Hepatocyte (in vitro differentiated cells): ENCODE measurements around the gene SERAC1. TPM values are rescaled to one million over a fixed set of nuclear protein-coding genes. Genes with fewer than 3 reads are reported as not detected.

Experiments
- DNase-seq: peaks from one replicate; pipeline ENCODE4 v3.0.0-alpha.2; 2016; ENCODE audit warnings: low spot score
- H2AFZ ChIP-seq: fragments of 200-600 bp; sonication (generic); 2 replicates; pipeline ENCODE4 v1.6.0; 2016; ENCODE audit warnings: antibody characterized with exemption, mild to moderate bottlenecking
- H3K27ac ChIP-seq: fragments of 200-600 bp; sonication (generic); 2 replicates; pipeline ENCODE4 v1.5.1; 2016; ENCODE audit warnings: mild to moderate bottlenecking
- H3K27me3 ChIP-seq: fragments of 200-600 bp; sonication (generic); 2 replicates; pipeline ENCODE4 v1.6.1; 2016
- H3K36me3 ChIP-seq: fragments of 200-600 bp; sonication (generic); replicated peaks from 2 replicates; pipeline ENCODE4 v1.5.1; 2016; ENCODE audit warnings: low read depth; ENCODE audit not compliant: insufficient read depth
- H3K4me1 ChIP-seq: fragments of 200-600 bp; sonication (generic); 2 replicates; pipeline ENCODE4 v1.5.1; 2016; ENCODE audit warnings: mild to moderate bottlenecking, moderate library complexity; ENCODE audit not compliant: insufficient read depth
- H3K4me2 ChIP-seq: fragments of 200-600 bp; sonication (generic); 2 replicates; pipeline ENCODE4 v1.6.0; 2016
- H3K4me3 ChIP-seq: fragments of 200-600 bp; sonication (generic); 2 replicates; pipeline ENCODE4 v1.5.1; 2016; ENCODE audit warnings: mild to moderate bottlenecking
- H3K79me2 ChIP-seq: fragments of 200-600 bp; sonication (generic); 2 replicates; pipeline ENCODE4 v1.6.0; 2017; ENCODE audit warnings: mild to moderate bottlenecking
- H3K9me2 ChIP-seq: fragments of 200-600 bp; sonication (generic); replicated peaks from 2 replicates; pipeline ENCODE4 v1.6.0; 2017; ENCODE audit warnings: mild to moderate bottlenecking; ENCODE audit not compliant: insufficient read depth
- H3K9me3 ChIP-seq: fragments of 200-600 bp; sonication (generic); 2 replicates; pipeline ENCODE4 v1.5.1; 2016; ENCODE audit warnings: low read depth, mild to moderate bottlenecking
- H4K20me1 ChIP-seq: fragments of 200-600 bp; sonication (generic); 2 replicates; pipeline ENCODE4 v1.6.0; 2016; ENCODE audit warnings: mild to moderate bottlenecking; ENCODE audit not compliant: insufficient read depth, poor library complexity, severe bottlenecking
- CTCF ChIP-seq: fragments of 200-600 bp; sonication (generic); IDR thresholded peaks from 2 replicates; pipeline ENCODE4 v1.5.1; 2016; ENCODE audit warnings: antibody characterized with exemption, mild to moderate bottlenecking; ENCODE audit not compliant: poor library complexity
- EZH2 ChIP-seq: fragments of 200-600 bp; sonication (generic); IDR thresholded peaks from 2 replicates; pipeline ENCODE4 v1.6.1; 2016; ENCODE audit warnings: antibody characterized with exemption, mild to moderate bottlenecking, borderline replicate concordance
- EZH2phosphoT487 ChIP-seq: fragments of 200-600 bp; sonication (generic); IDR thresholded peaks from one replicate; pipeline ENCODE4 v1.6.1; 2018; ENCODE audit warnings: antibody characterized with exemption, mild to moderate bottlenecking, low read depth, moderate library complexity; ENCODE audit not compliant: unreplicated experiment, severe bottlenecking
- WGBS: methylation state at CpG from one replicate; pipeline ENCODE4 v1.1.6; 2016; ENCODE audit warnings: low lambda C conversion rate; ENCODE audit errors: missing lambda C conversion rate; 5-methylcytosine and 5-hydroxymethylcytosine counted together
- polyA plus RNA-seq: library from polyadenylated mRNA; unstranded; fragments of >200 nt; fragmentation: Nextera tagmentation; extraction: Ambion mirVana; gene quantifications from 2 replicates; pipeline ENCODE4 v1.2.1, GENCODE V29; 2016
- total RNA-seq: library from RNA; depleted of rRNA; stranded (reverse); fragments of >200 nt; gene quantifications from 2 replicates; pipeline ENCODE4 v1.2.3, GENCODE V29; 2014

Gene SERAC1
- total and polyA plus RNA-seq, 2 experiments from 2014 or later: 4.9 to 15.2 TPM

GRCh38 chr6:158103228-158103627 lies 64.8 kb downstream of the SERAC1 start:
- no peaks in the 10 kb centered on the region for H4K20me1 ChIP-seq
- no peaks in the 10 kb centered on the region for H3K9me3 ChIP-seq
- 94% methylated on average over 4 of the region's 4 CpGs for WGBS
- DNase-seq: no peak
- no peak overlapping the region for H3K4me3 ChIP-seq
- H3K27ac ChIP-seq: no peak overlapping the region
- no peaks in the 10 kb centered on the region for H3K79me2 ChIP-seq
- H3K4me1 ChIP-seq: no peaks in the 10 kb centered on the region
- no peaks in the 10 kb centered on the region for H3K9me2 ChIP-seq
- no peaks in the 10 kb centered on the region for H3K36me3 ChIP-seq
- H3K4me2 ChIP-seq: no peak overlapping the region
- H3K27me3 ChIP-seq: no peaks in the 10 kb centered on the region
- no peak for TF ChIP-seq EZH2phosphoT487
- no peak for TF ChIP-seq EZH2
- H2AFZ ChIP-seq: no peak overlapping the region

DNA sequence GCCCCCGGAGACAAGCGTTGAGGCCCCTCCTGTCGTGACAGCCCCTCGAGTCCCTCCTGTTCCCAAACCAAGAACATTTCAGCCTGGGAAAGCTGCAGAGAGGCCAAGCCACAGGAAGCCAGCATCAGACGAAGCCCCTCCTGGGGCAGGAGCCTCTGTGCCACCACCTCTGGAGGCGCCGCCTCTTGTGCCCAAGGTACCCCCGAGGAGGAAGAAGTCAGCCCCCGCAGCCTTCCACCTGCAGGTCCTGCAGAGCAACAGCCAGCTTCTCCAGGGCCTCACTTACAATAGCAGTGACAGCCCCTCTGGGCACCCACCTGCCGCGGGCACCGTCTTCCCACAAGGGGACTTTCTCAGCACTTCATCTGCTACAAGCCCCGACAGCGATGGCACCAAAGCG lies 72.4 kb downstream of the SERAC1 start:
- DNase-seq: no peak
- no peak for TF ChIP-seq CTCF
- no peak for TF ChIP-seq EZH2
- no peak for TF ChIP-seq EZH2phosphoT487
- H3K79me2 ChIP-seq: no peaks in the 10 kb centered on the region
- no peaks in the 10 kb centered on the region for H3K27me3 ChIP-seq
- H3K36me3 ChIP-seq: no peaks in the 10 kb centered on the region
- no peaks in the 10 kb centered on the region for H3K4me1 ChIP-seq
- H3K9me3 ChIP-seq: no peaks in the 10 kb centered on the region
- no peaks in the 10 kb centered on the region for H4K20me1 ChIP-seq
- H2AFZ ChIP-seq: no peak overlapping the region
- no peaks in the 10 kb centered on the region for H3K9me2 ChIP-seq
- 97% methylated on average over 15 of the region's 15 CpGs for WGBS
- H3K4me2 ChIP-seq: no peak overlapping the region
- H3K27ac ChIP-seq: no peak overlapping the region
- H3K4me3 ChIP-seq: no peak overlapping the region

GRCh38 chr6:158095031-158095430 lies 73.0 kb downstream of the SERAC1 start:
- Histone ChIP-seq H3K4me3 (no peak overlapping the region), H3K27me3 (no peaks in the 10 kb centered on the region), H3K36me3 (no peaks in the 10 kb centered on the region), H4K20me1 (no peaks in the 10 kb centered on the region), H3K79me2 (no peaks in the 10 kb centered on the region), H2AFZ (no peak overlapping the region), H3K9me2 (no peaks in the 10 kb centered on the region), H3K4me1 (no peaks in the 10 kb centered on the region), H3K27ac (no peak overlapping the region), H3K4me2 (no peak overlapping the region), H3K9me3 (no peaks in the 10 kb centered on the region)
- DNase-seq: no peak
- 88% methylated on average over 6 of the region's 6 CpGs for WGBS
- TF ChIP-seq EZH2phosphoT487 (no peak), EZH2 (no peak), CTCF (no peak)

DNA sequence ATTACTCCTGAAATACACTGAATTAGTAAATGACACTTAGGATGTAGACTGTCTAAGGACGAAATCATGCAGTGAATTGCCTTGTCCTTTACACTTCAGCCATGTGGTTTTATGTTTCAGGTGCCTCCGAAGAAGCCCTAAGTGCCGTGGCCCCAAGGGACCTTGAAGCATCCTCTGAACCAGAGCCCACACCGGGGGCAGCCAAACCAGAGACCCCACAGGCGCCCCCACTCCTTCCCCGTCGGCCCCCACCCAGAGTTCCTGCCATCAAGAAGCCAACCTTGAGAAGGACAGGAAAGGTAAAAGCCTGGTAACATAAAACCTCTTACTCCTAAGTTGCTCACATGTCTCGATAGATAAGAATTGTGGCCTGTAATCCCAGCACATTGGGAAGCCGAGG lies 75.3 kb downstream of the SERAC1 start:
- no peak for TF ChIP-seq EZH2phosphoT487
- TF ChIP-seq CTCF: no peak
- TF ChIP-seq EZH2: no peak
- Histone ChIP-seq H3K27ac (no peak overlapping the region), H3K27me3 (no peaks in the 10 kb centered on the region), H3K9me3 (no peaks in the 10 kb centered on the region), H3K36me3 (no peaks in the 10 kb centered on the region), H3K4me2 (no peak overlapping the region), H3K4me3 (no peak overlapping the region), H3K79me2 (no peaks in the 10 kb centered on the region), H3K9me2 (no peaks in the 10 kb centered on the region), H4K20me1 (no peaks in the 10 kb centered on the region), H2AFZ (no peak overlapping the region), H3K4me1 (no peaks in the 10 kb centered on the region)
- 93% methylated on average over 9 of the region's 9 CpGs for WGBS
- DNase-seq: no peak
